HL-60 (cell line): ENCODE data around the gene DENND1A.

Experiments used
- POLR2AphosphoS5 ChIP-seq: IDR thresholded peaks from 2 replicates; pipeline ENCODE4 v1.6.1; 2012; ENCODE audit warnings: low read depth
- TF ChIP-seq, protein P1 (sequence below): IDR thresholded peaks from one replicate; pipeline ENCODE4 v1.5.1; 2011; ENCODE audit warnings: low read length, control low read depth, inconsistent platforms; ENCODE audit not compliant: insufficient read depth

DNA sequence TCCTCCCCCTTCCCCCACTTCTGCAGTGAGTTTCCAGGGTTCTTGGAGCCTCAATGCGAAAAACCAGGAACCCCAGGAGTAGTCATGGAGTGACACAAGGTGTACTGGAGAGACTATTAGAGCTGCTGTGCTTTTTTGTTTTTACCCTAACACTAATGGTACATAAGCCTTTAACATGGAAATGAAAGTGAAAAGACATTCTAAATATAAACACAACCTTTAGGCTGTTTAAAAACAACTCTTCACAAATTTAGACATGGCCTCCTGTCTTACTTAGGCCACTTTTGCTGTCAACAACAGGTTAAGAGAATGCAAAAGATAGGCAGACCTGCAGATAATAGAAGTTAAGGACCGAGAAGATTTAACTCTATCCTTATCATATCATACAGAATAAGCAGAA, 232.2 kb downstream of the DENND1A start:
- TF ChIP-seq, protein P1, sequence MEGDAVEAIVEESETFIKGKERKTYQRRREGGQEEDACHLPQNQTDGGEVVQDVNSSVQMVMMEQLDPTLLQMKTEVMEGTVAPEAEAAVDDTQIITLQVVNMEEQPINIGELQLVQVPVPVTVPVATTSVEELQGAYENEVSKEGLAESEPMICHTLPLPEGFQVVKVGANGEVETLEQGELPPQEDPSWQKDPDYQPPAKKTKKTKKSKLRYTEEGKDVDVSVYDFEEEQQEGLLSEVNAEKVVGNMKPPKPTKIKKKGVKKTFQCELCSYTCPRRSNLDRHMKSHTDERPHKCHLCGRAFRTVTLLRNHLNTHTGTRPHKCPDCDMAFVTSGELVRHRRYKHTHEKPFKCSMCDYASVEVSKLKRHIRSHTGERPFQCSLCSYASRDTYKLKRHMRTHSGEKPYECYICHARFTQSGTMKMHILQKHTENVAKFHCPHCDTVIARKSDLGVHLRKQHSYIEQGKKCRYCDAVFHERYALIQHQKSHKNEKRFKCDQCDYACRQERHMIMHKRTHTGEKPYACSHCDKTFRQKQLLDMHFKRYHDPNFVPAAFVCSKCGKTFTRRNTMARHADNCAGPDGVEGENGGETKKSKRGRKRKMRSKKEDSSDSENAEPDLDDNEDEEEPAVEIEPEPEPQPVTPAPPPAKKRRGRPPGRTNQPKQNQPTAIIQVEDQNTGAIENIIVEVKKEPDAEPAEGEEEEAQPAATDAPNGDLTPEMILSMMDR = no peak
- no peak for TF ChIP-seq POLR2AphosphoS5
